Right hindlimb (tissue), 1 donor: ENCODE data around the gene TYW5.

Experiments
- DNase-seq: peaks from one replicate; pipeline ENCODE4 v3.0.0-alpha.2; 2018

TYW5 gene

GRCh38 chr2:199972088-199972626 is 16.9 kb upstream of the TYW5 start:
- DNase-seq, result no peak

- no peak for DNase-seq
Measured at GRCh38 chr2:199968126-199968525, 12.8 kb upstream of the TYW5 start.

GRCh38 chr2:199966976-199967375 is 11.7 kb upstream of the TYW5 start:
- DNase-seq, result no peak

GRCh38 chr2:199966405-199966804 is 11.1 kb upstream of the TYW5 start:
- DNase-seq, result no peak

- DNase-seq, result no peak
Measured at GRCh38 chr2:199962203-199962602, 6.9 kb upstream of the TYW5 start.

GRCh38 chr2:199958014-199958413 is 2.7 kb upstream of the TYW5 start:
- DNase-seq, result no peak

- no peak for DNase-seq
Measured at GRCh38 chr2:199956062-199956380, 730 bp upstream of the TYW5 start.

DNA sequence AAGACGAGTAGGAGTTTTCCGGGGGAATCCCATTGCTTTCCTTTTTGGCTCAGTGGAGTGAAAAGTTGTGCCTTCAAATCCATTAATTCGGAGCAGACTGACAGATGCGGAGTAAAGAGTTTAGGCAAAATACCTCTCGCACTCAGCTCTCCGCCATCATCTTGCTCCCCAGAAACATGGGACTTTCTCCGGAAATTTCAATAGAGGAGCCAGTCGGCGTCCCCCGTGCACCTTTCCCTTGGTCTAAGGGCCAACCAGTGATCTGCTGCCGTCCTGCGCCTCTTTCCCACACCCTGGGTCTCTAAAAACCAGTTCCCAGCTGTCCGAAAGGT is 318 bp downstream of the TYW5 start:
- DNase-seq, result no peak

GRCh38 chr2:199951023-199951422 is 4.3 kb downstream of the TYW5 start:
- no peak for DNase-seq

DNA sequence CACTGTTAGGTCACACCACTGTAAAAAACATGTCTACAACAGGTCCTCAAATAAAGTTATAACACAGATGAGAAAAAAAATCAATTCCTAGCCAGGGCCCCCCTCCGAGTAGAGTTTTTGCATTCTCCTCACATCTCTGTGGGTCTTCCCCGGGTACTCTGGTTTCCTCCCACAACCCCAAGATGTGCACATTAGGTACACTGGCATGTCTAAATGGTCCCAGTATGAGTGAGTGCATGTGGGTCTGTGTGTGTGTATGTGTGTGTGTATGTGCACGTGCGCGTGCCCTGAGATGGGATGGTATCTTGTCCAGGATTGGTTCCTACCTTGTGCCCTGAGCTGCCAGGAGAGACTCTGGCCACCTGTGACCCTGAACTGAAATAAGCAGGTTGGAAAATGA is 4.9 kb downstream of the TYW5 start:
- DNase-seq, result no peak

DNA sequence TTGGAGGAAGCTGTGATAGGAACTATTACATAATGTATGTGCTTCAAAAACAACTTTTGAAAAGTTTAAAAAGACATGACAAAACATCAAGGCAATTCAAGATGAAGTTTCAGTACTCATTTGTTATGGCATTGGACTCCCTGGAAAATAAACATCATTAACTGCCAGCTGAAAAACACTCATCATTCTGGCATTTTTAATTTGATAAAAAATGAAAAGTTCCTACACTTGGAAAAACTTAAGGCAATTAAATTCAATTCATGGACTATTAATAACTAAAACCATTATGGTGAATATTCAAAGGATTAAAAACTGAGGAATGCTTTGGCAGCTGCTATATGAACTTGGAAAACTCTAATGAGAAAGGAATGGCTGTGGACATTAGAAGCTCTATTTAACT is 8.5 kb downstream of the TYW5 start:
- no peak for DNase-seq

GRCh38 chr2:199946196-199946595 is 9.1 kb downstream of the TYW5 start:
- no peak for DNase-seq

DNA sequence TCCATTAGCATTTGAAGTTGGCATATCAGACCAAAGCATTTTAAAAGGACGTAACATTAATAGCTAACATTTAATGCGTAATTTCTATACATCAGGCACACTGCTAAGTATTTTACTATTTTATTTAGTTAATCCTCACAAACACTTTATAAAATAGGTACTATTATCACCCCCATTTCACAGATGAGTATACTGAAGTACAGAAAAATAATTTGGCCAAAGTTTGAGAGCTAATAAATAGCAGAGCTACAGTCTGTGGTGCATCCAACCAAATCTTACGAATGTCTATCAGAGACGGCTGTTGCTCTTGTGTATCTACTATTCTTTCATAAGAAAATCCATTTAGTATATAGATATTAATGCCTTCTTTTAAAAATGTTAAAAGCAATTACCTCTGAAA is 11.9 kb downstream of the TYW5 start:
- no peak for DNase-seq

- DNase-seq, result no peak
Measured at GRCh38 chr2:199940373-199940772, 14.9 kb downstream of the TYW5 start.

DNA sequence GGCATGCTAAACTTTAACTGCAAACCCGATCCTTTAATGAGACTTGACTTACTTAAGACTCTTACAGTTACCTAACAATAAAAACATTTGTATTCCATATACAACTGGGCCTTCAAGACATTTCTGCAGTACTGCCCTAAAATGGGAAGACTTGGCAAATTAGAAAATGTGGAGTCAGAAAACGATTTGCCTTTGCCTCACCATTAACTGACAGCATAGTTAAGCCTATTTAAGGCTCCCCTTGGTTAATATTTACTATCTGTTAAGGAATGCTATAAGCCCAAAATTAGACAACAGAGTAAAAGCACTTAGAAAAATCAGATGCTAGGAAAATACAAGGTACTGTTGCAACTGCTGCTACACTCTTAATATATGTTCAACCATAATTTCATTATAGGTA is 18.7 kb downstream of the TYW5 start:
- DNase-seq, result no peak

GRCh38 chr2:199933466-199933865 is 21.8 kb downstream of the TYW5 start:
- no peak for DNase-seq

DNA sequence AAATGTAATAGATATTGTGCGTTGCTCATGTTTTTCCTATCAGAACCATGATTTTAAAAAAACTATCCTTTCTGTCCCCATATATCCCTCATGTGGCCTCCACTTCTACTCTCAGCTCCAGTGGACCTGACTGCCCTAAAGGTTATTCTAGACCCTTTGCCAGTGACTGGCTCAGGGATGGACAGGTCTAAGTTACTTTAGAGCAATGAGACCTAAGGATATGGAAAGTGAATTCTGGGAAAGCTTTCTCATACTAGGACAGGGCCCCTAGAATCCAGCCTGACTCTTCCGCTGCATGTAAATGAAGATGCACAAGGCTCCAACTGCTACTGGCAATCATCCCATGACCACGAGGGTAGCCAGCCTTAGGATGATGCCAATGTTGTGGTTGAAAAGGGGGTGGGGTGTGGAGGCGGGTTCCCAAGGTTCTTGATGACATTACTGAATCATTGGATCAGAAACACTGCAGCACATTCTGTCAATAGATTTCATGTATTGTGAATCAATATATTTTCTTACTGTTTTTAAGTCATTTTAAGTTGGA is 22.9 kb downstream of the TYW5 start:
- DNase-seq, result no peak

GRCh38 chr2:199929262-199929661 is 26.0 kb downstream of the TYW5 start:
- no peak for DNase-seq

DNA sequence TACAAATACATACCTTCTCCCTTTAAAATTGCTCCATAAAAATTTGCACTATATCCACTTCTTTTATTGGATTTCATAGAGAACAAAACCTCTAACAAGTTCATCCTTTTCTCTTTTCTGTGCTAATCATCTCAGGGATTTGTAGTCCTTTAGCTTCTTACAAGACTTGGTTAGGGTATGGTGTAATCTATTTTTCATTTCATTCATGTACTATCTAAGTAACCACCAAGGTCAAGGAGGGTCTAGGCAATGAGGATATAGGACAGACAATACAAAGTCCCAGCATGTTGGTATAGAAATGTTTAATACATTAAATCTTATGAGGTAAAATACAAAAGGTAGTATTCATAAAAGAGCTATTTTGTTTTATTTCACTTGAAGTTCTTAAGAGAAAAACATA is 26.7 kb downstream of the TYW5 start:
- DNase-seq, result no peak

DNA sequence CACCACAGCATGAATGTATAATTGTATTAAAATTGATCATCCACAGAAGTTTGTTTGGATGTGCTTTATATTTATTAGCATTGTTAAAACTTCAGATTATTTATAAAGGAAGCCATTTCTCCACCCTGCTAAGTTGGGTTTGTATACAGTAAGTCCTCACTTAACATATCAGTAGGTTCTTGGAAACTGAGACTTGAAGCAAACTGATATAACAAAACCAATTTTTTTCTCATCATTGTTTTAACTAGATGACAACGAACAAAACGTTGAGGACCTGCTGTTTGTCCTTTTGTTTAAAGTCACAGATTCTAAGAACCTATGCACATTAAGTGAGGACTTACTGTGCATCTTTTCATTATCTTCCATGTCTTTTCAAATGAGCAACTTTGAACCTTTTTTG is 27.1 kb downstream of the TYW5 start:
- no peak for DNase-seq

DNA sequence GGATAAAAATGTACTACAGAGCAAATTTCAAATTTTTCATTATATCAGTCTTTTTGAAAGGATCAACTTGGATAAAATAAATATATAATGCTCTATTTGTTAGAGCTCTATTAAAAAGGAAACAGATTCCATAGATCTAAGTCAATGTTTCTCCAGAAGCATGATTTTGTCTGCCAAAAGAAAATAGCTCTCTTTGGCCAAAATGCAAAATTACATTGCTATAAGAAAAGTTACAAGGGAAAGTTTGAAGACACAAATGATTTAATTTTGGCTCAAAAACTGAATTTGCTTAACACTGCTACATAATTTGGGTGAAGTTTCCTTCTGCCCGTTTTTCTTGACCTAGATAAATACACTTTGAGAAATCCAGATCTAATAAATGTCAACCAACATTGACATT is 28.5 kb downstream of the TYW5 start:
- no peak for DNase-seq

DNA sequence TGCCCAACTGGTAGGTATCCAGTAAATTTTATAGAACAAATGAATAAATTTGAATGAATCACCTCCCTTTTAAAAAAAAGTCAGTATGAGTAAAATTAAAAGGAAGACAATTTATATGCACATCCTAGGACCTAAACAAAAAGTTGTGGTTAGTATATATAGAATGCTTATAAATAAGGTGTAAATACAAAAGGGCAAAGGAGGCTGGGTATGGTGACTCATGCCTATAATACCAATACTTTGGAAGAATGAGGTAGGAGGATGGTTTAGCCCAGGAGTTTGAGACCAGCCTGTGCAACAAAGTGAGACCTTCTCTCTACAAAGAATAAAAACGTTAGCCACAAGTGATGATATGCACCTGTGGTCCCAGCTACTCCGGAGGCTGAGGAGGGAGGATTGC is 31.4 kb downstream of the TYW5 start:
- no peak for DNase-seq

GRCh38 chr2:199922856-199923255 is 32.4 kb downstream of the TYW5 start:
- DNase-seq, result no peak

GRCh38 chr2:199916980-199917379 is 38.3 kb downstream of the TYW5 start:
- no peak for DNase-seq

DNA sequence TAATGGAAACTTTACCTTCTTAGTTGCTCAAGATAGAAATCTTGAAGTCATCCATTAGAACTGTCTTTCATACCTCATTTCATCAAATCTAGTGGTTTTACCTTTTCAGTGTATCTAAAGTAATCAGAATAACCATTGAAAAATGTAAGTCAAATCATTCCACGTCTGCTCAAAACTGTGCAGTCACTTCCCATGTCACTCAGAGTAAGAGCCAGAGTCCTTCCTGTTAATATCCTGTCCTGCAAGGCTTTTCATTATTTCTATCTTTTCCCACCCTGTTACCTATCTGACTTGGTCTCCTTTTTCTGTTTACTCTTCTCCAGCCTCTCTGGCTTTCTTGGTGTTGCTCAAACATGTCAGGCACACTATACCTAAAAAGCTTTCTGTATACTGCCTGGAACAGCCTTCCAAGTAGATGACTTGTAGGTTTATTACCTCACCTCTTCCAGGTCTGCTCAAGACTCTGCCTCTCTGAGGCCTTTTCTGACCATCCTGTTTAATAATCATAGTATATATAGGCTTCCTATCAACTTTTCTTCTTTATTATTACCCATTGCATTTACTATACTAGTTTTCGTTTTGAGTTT is 40.8 kb downstream of the TYW5 start:
- no peak for DNase-seq
